Mucosa of rectum (tissue), 2 donors: Measurements from ENCODE around the gene TAOK2.

Source experiments
- H3K27ac ChIP-seq, 2 donors: one replicate each; pipeline ENCODE4 v1.7.0; 2013; ENCODE audit warnings: inconsistent platforms in 2 of 2, low read depth in 2 of 2, low read length in 2 of 2
- H3K27me3 ChIP-seq, 2 donors: one replicate each; pipeline ENCODE4 v1.7.0; 2013; ENCODE audit warnings: low read length in 2 of 2; ENCODE audit not compliant: control insufficient read depth in 2 of 2, insufficient read depth in 2 of 2
- H3K36me3 ChIP-seq, 2 donors: one replicate each; pipeline ENCODE4 v1.7.0; 2013; ENCODE audit warnings: low read length in 2 of 2; ENCODE audit not compliant: control insufficient read depth in 2 of 2, insufficient read depth in 2 of 2
- H3K4me1 ChIP-seq, 2 donors: one replicate each; pipeline ENCODE4 v1.7.0; 2013; ENCODE audit warnings: low read length in 2 of 2, mild to moderate bottlenecking in 1 of 2; ENCODE audit not compliant: control insufficient read depth in 2 of 2, insufficient read depth in 2 of 2
- H3K4me3 ChIP-seq, 2 donors: one replicate each; pipeline ENCODE4 v1.7.0; 2013; ENCODE audit warnings: low read length in 2 of 2
- H3K9ac ChIP-seq, 2 donors: one replicate each; pipeline ENCODE4 v1.7.0; 2013; ENCODE audit warnings: low read length in 2 of 2, low read depth in 1 of 2, mild to moderate bottlenecking in 1 of 2
- H3K9me3 ChIP-seq, 2 donors: one replicate each; pipeline ENCODE4 v1.7.0; 2013; ENCODE audit warnings: low read length in 2 of 2; ENCODE audit not compliant: control insufficient read depth in 2 of 2
- donor health status: healthy.
- donor health status: Normal muscosa, but diverticular disease.

TAOK2 gene

DNA sequence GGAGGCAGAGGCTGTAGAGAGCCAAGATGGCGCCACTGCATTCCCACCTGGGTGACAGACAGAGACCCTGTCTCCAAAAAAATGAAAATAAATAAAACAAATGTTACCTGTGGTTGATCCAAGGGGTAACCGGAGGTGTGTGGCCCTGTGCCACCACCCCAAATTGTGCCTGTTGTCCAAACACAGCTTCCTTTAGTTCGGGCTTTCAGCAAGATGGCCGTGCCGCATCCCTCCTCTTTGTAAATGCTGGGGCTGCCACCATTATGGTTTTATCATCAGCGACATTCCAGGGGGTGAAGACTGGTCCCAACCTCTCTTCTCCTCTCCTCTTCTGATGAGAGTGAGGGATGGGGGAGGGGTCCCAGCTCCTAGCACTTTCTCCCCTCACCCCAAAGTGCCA is 49.2 kb downstream of the TAOK2 start, which contains the start of gene C16orf92:
Gene C16orf92, plus strand, starts transcription at position 312 of the 400 bp plus-strand sequence. CDS start 143 bp downstream, outside the sequence.
- Histone ChIP-seq H3K4me3 (no peak within 1 kb of the TSS), H3K36me3 (no peaks in the 10 kb centered on the region), H3K27me3 (peaks cover 4 to 8% of the 10 kb centered on the region in 2 donors), H3K27ac (no peak within 1 kb of the TSS), H3K9me3 (no peaks in the 10 kb centered on the region), H3K9ac (peak within 1 kb of the TSS in 1 of 2 donors; percentile 61), H3K4me1 (peaks cover 5 to 12% of the 10 kb centered on the region in 2 donors)

DNA sequence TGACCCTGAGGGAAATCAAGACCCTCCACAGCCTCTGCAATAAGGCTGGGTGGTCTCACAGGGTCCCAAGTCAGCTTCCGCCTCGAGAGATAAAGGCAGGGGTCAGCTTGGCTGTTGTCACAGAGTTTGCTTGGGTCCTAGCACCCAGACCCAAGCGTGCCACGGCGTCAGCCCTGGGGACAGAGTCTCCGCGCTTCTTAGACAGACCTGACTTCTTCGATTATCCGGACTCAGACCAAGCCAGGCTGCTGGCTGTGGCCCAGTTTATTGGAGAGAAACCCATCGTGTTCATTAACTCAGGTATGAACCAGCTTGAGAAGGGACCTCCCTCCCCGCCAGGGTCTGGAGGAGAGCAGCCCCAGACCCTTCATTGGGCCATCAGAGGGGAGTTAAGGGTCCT is 49.9 kb downstream of the TAOK2 start:
- no peaks in the 10 kb centered on the region for H3K36me3 ChIP-seq
- no peaks in the 10 kb centered on the region for H3K9me3 ChIP-seq
- H3K27me3 ChIP-seq: peaks cover 4 to 8% of the 10 kb centered on the region in 2 donors
- H3K27ac ChIP-seq: no peak overlapping the region
- H3K4me3 ChIP-seq: no peak overlapping the region
- peaks cover 5 to 12% of the 10 kb centered on the region in 2 donors for H3K4me1 ChIP-seq
- H3K9ac ChIP-seq: no peak overlapping the region

DNA sequence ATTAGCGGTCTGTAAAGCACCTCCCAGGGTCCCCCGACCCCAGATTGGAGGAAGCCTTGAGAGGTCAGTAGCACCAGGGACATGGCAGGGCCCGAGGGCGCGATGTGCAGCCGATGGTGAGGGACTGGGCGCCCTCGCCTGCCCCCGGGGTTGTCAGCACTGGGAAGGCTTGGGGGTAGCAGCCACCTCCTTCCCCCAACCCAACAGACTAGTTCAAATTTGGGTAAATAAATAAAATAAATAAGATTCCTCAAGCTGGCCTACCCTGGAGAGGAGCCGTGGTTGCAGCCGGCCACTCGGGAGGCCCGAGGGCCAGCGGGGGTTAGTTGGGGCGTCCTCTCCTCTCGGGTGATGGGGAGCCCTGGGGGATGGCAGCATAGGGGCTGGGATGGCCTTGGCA is 50.8 kb downstream of the TAOK2 start:
- H3K27ac ChIP-seq: no peak overlapping the region
- H3K4me1 ChIP-seq: peaks cover 5 to 12% of the 10 kb centered on the region in 2 donors
- H3K4me3 ChIP-seq: no peak overlapping the region
- H3K9ac ChIP-seq: no peak overlapping the region
- H3K9me3 ChIP-seq: no peaks in the 10 kb centered on the region
- H3K27me3 ChIP-seq: peaks cover 10 to 15% of the 10 kb centered on the region in 2 donors
- H3K36me3 ChIP-seq: no peaks in the 10 kb centered on the region

DNA sequence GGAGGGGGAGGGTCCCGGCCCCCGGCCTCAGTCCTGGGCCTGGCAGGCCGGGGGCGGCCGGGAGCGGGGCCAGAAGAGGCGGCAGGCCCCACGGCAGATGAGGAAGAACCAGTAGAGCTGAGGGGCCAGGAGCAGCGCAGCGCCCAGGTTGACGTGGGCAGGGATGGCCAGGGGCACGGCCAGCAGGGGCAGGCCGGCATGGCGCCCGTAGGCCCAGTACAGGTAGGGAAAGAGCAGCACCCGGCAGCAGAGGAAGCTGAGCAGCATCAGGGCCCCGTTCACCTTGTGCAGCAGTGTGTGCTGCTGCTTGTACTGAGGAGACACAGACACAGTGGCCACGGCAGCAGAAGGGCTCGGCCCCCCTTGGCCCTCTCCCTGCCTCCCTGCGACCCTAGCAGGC is 51.5 kb downstream of the TAOK2 start:
- H3K36me3 ChIP-seq: no peaks in the 10 kb centered on the region
- no peaks in the 10 kb centered on the region for H3K9me3 ChIP-seq
- H3K4me1 ChIP-seq: peaks cover 5 to 12% of the 10 kb centered on the region in 2 donors
- H3K4me3 ChIP-seq: no peak overlapping the region
- no peak overlapping the region for H3K9ac ChIP-seq
- no peak overlapping the region for H3K27ac ChIP-seq
- peaks cover 15 to 22% of the 10 kb centered on the region in 2 donors for H3K27me3 ChIP-seq

DNA sequence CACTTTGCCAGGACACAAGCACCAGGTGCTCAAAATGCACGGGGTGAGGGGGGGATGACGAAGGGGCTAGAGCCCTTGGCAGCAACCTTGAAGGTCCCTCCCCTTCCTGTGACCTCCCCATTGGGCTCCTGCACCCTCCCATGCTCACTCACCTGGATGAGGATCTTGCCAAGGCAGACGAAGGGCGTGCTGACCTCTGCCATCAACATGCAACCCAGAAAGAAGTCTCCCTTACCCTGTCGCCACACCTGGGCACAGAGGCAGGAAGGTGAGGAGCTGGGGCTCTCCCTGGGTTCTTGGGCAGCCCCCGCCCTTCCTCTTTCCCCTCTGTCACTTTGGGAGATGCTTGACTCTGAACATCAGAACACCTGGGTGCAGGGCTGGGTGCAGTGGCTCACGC is 51.9 kb downstream of the TAOK2 start:
- no peaks in the 10 kb centered on the region for H3K36me3 ChIP-seq
- H3K27me3 ChIP-seq: peaks cover 19 to 25% of the 10 kb centered on the region in 2 donors
- H3K4me1 ChIP-seq: peaks cover 5 to 12% of the 10 kb centered on the region in 2 donors
- no peak overlapping the region for H3K4me3 ChIP-seq
- H3K9ac ChIP-seq: no peak overlapping the region
- no peaks in the 10 kb centered on the region for H3K9me3 ChIP-seq
- no peak overlapping the region for H3K27ac ChIP-seq

DNA sequence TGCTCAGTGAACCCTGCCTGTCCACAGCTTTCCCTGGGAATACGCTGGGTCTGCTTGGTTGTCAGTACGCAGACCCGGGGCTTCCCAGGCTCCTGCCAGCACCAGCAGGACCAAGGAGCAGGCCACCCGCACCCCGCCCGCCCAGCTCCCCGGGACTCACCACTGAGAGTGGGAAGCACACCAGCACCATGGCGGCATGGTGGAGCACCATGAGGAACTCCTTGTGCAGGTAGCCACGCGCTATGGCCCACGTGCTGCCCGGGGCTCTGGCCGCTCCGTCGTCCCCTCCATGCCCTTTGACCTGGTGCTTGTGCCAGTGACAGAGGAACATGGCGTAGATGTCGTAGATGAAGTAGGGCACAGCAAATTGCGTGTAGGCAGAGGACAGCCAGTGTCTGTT is 52.8 kb downstream of the TAOK2 start:
- Histone ChIP-seq H3K27ac (no peak overlapping the region), H3K4me3 (no peak overlapping the region), H3K4me1 (peaks cover 0 to 5% of the 10 kb centered on the region in 2 donors), H3K9me3 (no peaks in the 10 kb centered on the region), H3K27me3 (peaks cover 20 to 30% of the 10 kb centered on the region in 2 donors), H3K36me3 (no peaks in the 10 kb centered on the region), H3K9ac (no peak overlapping the region)

DNA sequence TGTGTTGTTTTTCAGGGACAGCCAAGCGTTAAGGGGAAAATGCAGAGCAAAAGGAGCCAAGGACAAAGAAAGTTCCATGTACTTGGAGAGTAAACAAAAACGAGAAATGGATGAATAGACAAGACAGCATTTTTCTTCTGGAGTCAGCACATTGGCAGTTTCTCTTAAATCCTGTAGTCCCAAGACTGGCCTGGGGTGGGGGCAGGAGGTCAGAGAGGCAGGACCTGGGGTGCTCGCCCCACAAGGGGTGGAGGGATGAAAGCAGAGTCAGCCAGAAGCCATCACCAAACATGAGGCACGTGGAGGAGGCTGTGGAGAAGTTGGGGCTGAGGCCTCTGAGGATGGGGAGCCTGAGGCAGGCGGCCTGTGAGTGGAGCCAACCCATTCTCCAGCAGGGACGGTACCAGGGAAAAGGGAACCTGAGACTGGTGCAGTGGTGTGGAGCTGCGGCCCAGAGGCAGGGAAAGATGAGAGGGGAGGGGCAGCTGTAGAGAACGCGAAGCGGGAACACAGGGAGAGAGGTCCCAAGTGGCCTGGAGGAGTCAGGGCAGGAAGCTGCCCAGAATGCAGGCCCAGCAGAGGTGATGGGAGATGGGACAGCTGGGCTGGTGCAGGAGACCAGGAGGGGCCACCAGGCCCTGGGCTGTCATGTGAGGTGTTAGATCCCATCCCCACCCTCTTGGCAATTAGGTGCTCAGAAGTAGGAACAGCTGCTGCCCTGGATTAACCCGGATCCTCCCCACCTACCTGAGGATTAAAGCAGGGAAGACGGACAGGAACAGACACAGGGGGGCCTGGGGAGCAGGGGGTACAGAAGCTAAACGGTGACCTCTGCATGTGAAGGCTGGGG is 54.1 kb downstream of the TAOK2 start:
- Histone ChIP-seq H3K36me3 (no peaks in the 10 kb centered on the region), H3K4me3 (no peak overlapping the region)

DNA sequence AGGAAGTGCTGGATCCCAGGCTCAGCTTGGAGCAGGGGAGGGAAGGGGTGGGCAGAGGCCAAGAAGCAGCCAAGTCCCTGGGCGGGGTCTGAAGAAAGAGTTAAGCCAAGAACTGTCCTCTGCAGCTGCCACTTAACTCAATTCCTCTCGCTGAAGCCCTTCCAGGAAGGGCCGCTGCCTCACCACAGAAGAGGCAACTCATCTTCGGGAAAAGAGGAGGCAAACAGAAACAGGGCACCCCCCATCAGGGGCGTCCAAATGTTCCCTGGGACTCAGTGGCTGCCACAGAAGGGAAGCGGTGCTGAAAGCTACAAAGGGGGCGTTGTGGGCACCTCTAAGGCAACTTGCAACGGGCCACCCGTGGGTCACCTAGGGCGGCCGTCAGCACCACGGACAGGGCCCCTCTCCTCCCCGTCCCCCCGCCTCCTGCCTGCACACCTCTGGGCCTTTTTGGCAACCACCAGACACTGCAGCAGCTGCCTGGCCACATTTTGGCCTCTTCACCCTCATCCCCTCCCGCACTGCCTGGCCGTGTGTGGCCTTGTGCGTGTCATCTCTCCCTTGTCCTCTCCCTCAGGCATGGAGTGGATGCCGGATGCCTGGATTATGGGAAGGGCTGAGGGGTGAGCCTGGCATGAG is 54.9 kb downstream of the TAOK2 start:
- Histone ChIP-seq H3K4me1 (no peaks in the 10 kb centered on the region), H3K27ac (no peak overlapping the region), H3K36me3 (no peaks in the 10 kb centered on the region), H3K9me3 (no peaks in the 10 kb centered on the region), H3K9ac (no peak overlapping the region), H3K4me3 (no peak overlapping the region), H3K27me3 (peaks cover 29 to 39% of the 10 kb centered on the region in 2 donors)

More for the DNA sequence above, 54.1 kb downstream of the TAOK2 start:
- Histone ChIP-seq H3K27ac (no peak overlapping the region), H3K4me1 (no peaks in the 10 kb centered on the region), H3K9me3 (no peaks in the 10 kb centered on the region), H3K9ac (no peak overlapping the region), H3K27me3 (peaks cover 29 to 39% of the 10 kb centered on the region in 2 donors)

DNA sequence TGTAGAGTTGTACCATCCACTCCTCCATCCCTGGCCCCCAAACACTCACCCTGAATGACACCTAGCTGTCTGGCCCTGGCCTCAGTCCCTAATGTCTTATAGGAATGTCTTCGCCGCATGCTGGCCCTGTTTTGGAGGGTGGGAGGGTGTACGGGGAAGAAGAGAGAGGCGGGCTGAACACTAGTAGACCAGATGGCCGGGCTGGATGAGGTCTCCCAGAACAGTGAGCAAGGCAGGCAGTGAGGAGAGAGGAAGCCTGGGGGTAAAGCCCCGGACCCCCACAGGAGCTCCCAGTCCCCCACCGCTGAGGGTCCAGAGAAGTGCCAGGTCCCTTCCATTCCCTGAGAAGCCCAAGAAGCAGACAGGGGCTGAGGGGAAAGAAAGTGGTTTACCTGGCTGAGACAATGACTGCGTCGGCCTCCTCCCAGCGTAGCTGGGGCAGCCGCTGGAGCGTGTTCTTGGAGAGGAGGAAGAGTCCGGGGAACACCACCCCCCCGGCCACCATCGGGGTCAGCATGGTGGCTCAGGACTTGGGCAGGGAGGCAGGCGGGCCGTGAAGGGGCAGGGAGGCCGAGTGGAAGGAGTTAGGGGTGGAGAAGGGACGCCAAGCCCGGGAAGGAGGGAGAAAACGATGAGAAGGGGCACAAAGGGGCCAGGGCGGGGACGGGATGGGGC is 56.5 kb downstream of the TAOK2 start:
- peaks cover 29 to 39% of the 10 kb centered on the region in 2 donors for H3K27me3 ChIP-seq
- H3K27ac ChIP-seq: no peak overlapping the region
- H3K4me1 ChIP-seq: no peaks in the 10 kb centered on the region
- no peak overlapping the region for H3K9ac ChIP-seq
- no peak overlapping the region for H3K4me3 ChIP-seq
- H3K36me3 ChIP-seq: no peaks in the 10 kb centered on the region
- no peaks in the 10 kb centered on the region for H3K9me3 ChIP-seq
